ENCODE data around the gene CAPN2.

The CAPN2 gene

DNA sequence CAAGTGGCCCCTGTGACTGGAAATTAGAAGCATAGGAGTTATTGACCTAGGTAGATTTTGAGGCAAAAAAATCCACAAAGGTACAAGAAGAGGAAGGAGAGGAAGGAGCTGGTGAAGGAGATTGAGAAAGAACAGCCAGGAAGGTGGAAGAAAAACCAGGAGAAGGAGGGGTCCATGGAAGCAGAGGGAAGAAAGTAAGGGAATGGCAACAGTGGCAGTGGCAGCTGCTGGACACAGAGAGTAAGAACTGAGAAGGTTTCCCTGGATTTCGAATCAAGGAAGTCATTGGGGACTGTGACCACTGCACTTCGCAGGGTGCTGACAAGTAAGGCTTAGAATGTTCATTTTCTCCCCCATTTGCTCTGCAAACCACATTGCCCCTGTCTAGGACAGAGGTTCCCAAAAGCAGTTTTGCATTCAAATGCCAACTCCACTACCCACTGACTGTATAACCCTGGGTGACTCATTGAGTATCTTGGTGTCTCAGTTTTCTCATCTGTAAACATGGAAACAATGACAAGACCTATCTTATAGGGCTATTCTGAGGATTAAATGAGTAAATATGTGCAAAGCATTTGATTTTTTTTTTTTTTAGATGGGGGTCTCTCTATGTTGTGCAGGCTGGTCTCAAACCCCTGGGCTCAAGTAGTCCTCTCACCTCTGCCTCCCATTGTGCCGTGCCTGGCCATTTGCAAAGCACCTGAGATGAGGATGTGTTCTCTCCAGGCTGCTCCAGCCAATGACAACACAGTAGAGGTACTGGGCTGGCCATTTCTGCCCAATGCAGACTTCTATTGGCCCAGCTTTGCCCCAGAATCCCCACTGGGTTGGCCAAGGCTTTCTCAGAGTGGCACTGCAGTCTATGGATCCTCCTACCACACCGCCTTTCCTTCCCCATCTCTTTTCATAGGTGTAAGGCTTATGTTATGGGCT is 9.3 kb upstream of the CAPN2 start:
- DNase-seq, result no peak

DNA sequence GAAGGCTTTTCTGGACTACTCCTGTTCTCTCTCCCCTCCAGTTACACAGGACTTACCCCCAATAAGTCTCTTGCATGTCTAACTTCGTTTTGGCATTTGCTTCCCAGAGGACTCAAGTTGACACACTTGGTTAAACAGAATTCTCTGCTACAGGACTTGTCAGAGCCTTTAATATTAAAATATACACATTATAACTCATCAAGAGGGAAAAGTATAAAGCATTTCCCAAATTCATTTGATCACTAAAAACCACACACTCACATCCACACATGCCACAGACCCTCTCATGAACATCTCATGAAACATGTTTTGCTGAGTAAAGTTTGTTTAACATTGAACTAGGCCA is 8.7 kb upstream of the CAPN2 start:
- no peak for DNase-seq

DNA sequence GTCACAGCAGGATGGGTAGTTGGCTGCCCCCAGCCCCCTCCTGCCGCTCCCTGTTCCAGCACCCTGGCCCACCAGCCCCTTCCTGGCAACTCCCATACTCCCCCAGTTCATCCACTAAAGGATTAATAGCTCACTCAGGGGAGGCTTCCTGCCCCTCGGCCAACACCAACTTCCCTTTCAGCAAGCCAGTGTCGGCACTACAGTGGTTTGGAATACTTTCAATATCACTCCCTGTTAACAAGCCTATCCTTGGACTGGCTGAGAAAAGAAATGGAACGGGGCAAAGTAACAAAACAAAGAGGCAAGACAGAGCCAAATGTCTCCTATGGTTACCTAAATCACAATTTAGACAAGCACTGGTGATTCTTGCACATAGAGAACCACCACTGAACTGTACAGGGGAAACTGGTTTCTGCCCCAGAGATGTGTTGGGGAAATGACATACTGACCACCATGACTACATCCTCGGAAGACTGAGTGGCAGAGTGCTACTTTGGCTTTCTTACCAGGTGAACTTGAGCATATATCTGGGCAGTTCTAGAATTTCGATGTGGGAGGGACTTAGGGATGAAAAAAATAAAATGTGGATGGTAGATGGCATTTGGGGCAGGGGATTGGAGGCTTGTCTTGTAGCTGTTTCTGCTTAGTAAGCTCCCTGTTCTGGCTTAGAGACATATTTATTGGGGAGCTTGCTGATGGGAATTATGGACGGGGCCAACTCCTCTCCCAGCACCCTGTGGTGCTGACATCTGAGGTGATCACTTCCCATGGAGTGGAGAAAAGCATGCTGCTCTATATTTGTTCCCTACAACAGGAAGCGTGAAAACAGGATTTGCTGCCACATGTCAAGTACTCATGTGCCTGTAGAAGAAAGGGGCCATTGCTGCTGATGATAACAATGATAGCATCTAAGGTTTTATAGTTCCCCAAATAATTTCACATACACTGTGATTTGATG is 7.1 kb upstream of the CAPN2 start:
- DNase-seq, result no peak

DNA sequence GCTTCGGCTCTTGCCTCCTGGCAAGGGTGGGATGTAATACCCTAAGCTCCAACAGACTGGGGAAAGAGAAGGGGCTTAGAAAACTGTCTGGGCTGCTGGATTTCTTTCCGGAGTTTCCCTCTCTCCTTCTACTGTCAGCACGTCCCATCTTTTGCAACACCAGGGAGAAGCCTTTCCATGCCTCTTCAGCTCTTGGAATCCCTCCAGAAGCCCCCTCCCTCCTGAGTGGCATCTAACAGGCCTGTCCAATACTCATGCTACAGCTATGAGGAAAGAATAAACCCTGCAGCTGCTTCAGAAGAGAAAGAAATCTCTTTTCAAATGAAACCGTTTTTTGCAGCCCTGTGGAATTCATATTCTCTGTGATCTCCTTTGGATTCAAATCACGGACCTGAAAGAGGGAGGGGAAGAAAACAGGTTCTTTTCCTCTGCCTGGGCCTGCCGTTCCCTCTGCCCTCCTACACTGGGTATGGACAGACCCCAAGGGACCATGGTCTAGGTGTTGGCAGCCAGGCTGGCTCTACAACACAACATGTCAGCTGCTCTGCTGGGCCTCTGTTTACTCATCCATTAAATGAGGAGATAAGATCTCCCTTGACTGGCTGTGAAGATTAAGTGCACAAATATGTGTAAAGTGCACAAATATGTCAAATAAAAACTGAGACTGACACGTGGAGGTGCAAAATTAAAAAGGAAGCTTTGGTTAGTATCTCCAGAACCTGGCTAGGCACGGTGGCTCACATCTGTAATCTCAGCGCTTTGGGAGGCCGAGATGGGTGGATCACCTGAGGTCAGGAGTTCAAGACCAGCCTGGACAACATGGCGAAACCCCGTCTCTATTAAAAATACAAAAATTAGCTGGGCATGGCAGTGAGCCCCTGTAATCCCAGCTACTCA is 6.0 kb upstream of the CAPN2 start:
- no peak for DNase-seq

DNA sequence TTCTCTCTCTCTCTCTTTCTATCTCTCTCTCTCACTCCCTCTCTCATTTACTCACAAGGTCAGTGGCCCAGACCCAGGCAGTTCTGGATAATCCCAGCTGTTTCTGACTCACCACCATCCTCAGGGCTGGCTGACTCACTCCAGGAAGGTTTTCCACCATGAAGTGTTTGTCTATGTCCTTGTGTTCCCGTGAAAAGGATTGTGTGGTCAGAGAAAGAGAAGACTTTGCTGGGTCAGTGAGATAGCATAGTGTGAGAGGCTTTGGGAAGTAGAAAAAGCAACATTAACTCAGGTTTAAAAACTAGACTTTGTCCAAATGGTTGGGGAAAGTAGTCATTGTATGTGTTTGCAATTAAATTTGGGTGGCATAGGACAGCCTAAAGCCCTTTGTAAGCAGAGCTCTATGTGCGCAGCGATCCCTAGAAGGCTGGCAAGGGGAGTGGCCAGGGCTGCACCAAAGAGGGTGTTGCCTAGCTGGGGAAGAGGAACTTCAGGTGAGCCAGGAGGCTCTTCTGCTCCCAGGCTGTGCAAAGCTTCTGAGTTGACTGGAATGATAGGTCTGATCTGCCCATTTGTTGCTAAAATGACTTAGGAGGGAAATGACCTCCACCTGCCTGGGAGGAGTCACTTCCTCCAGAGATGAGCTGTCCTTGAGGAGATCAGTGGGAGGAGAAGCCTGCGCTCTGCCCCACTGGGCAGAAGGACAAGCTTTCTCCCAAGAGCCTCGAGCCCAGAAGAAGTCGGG is 4.9 kb upstream of the CAPN2 start:
- no peak for DNase-seq

DNA sequence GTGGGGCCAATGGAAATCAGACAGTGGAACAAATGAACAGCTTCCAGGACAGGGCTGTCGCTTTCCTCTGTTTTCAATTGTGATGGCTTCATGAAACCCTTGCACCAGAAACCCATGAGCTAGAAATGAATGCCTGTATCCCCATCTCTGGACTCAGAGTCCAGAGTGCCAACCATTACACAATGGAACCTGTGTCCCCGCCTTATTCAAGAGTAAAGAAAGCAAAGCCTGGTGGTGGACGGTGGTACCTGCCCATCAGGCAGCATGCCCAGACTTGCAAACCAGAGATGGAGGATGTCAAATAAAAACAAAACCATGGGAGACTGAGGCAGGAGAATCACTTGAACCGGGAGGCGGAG is 4.4 kb upstream of the CAPN2 start:
- DNase-seq, result no peak

DNA sequence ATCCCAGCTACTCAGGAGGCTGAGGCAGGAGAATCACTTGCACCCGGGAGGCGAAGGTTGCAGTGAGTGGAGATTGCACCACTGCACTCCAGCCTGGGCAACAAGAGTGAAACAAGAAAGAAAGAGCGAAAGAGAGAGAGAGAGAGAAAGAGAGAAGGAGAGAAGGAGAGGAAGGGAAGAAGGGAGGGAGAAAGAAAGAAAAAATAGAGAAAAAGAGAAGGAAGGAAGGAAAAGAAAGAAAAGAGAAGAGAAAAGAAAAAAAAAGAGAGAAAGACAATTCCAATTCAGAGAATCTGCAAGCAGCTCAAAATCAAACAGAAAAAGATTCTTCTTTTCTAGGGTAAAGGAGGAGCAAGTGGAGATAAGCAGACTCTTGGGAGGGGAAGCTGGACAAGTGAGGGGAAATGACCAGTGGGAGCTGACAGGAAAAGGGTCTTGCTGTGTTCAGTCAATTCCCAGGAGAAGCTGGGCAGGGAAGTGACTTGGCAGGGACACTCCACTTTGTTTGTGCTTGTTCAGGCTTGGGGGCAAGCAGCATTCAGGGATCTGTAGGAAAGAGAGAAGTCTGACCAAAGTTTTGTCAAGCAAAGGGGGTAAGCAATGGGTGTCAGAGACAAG is 3.6 kb upstream of the CAPN2 start:
- no peak for DNase-seq

DNA sequence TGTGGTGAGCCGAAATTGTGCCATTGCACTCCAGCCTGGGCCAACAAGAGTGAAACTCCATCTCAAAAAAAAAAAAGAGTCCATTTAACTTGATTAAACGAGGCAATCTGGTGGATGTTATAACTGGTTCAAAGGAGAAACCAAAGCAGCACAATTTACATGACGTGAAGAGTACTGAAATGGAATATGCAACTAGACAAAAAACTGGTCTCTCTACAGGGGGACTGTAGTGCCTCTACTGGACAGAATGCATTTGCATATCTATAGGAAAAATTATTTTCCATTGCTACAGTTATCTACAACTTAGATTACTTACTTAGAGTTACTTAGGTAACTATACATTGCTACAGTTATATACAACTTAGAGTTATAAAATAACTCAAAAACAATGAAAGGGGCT is 2.7 kb upstream of the CAPN2 start:
- no peak for DNase-seq

DNA sequence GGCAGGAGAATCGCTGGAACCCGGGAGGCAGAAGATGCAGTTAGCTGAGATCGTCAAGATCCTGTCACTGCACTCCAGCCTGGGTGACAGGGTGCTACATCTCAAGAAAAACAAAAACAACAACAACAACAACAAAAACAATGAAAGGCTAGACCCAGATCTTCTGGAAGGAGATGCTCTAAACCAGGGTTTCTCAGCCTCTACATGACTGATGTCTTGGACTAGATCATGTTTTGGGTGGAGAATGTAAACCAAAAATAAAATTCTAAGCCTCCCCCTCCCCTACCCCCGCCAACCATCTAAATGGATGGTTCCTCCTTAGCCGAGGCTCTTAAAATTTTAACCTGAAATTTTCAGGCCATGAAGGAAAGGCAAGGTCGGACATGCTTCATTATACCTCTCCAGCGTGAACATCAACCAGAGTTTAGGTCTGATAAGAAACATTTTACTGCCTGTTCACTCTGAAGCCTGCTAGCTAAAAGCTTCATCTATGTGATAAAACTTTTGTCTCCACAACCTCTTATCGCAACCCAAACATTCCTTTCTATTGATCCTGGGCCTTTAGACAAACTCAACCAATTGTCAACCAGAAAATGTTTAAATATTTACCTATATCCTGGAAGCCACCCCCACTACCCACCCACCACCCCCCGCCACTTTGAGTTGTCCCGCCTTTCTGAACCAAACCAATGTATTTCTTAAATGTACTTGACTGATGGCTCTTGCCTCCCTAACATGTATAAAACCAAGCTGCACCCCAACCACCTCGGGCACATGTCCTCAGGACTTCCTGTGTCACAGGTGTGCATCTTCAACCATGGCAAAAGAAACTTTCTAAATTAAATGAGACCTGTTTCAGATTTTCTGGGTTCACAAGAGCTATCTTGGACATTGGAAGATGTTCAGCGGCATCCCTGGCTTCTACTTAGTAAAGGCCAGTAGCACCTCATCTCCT is 1.9 kb upstream of the CAPN2 start:
- no peak for DNase-seq

DNA sequence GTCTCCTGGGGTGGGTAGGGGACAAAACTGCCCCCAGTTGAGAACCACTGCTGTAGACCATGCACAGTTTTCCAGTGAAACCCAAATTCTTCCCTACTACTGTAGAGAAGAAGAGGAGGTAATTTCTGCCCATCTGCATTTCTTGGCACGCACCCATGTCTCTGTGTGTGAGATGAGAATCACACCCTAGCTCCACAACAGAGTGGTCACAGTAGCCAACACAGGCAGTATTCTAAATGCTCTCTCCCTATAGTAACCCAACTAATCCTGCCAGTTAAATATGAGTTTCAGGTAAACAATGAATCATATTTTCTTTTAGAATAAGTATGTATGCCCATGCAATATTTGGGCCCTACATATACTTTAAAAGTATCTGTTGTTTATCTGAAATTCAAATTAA is 1.2 kb upstream of the CAPN2 start:
- no peak for DNase-seq

DNA sequence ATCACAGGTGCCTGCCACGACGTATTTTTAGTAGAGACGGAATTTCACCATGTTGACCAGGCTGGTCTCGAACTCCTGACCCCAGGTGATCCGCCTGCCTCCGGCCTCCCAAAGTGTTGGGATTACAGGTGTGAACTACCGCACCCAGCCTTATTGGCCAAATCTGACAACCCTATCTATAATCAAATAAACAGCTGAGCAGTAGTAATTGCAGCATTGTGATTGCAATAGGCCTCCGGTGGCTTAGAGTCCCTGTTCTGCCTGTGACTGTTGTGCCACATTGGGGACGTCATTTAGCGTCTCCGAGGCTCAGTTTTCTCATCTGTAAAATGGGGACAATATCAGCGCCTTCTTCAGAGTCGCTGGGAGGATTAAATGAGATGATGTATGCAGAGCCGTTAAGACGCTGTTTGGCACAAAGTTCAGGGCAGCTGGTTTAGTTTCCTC is 569 bp upstream of the CAPN2 start:
- DNase-seq, result no peak

DNA sequence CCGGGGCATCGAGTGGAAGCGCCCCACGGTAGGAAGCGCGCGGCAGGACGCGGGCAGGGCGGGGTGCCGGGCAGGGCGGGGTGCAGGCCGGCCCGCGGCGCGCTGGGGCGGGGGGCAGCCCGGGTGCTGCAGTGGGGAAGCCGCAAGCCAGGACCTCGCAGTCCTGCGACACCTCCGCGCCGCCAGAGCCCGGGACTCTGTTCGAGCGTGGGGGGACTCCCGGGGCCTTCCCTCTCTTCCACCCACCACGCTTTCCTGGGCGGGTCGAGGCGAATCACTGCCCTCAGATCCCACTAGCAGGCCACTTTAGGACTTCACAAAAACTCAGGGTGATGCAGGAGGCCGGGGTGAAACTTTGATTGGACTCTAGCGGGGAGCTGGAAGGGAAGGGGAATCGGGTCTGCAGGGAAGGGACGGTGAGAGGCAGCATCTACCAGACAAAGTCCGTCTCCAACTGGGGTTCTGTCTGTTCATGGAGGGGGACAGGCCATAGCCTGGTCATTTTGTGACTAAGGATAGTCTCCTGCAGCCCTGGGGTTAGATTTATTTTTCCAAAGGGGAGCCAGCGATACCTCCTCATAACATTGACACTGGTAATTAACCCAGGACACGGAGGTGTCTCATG is 623 bp downstream of the CAPN2 start:
- DNase-seq, result peak; percentile 45 to 51

DNA sequence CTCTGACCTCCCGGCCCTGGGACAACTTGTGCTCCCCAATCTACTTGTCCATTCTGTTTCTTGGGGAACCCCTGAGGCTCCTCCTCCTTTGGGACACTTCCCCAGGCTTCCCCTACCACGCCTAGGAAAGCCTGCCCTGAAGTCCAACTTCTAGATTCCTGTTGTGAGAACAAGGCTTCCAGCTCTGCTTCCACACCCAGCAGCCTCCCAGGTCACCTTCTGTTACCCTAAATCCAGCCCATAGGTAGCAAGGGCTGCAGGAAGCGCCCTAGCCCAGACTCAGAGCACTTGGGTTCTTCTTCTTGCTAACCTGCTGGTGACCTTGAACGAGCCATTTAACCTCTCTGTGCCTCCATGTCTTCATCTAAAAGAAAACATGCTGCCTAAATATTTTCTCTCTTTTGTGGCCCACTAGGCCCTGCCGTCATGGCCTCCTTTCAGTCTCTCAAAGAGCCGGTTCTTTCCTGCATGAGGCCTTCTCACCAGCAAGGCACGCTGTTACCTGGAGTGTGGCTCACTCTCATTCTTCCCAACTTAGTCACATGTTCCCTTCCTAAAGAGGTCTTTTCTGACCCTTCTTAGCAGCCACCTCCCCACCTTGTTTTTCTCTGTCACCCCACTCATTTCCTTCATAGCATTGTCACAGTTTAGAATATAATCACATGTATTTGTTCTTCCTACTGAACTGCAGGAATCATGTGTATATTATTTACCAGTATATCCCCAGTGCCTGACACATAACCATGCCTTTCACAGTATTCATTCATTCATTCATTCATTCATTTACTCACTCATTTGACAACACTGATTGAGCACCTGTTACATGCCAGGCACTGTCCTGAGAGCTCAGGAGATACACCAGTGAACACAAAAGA is 1.4 kb downstream of the CAPN2 start:
- peak; percentile 23 to 28 for DNase-seq

DNA sequence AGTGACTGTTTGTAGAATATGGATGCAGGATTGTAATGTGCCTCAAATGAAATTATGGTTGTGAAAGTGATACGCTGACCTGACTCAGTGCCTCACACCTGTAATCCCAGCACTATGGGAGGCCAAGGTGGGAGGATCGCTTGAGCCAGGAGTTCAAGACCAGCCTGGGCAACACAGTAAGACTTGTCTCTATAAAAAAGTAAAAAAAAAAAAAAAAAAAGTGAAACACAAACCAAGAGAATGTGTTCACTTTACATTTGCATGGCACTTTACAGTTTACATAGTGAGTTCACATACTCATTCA is 2.0 kb downstream of the CAPN2 start:
- no peak for DNase-seq

DNA sequence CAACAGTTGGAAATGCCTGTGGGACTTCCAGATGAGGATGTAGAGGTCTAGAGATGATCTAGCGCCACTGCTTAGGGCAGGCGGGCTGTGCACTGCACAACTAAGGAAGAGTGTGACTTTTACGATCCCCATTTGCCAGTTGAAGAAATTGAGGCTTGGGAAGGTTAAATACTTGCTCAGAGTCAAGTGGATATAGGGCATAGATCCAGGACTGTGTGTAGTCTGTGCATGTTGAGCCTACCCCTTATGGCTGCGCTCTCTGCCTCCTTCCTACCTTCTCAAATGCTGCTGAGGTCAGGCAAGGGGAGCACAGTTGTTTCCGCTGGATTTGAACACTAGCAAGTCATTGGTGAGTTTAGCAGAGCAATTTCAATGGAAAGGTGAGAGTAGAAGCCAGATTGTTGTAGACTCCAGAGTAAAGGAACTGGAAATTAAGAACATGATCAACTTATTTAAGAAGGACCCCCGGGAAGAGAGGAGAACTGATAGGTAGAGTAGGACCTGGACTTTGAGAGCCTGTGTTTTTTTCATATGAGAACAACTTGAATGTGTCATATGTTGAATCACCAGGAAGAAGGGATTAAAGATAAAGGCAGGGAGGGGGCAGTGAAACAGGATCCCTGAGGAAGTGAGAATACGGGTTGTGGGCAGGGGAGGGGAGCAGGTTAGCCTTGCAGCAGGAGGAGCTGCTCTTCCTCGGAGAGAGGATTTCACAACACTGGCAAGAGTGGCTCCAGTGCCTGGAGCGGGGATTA is 2.7 kb downstream of the CAPN2 start:
- no peak for DNase-seq

DNA sequence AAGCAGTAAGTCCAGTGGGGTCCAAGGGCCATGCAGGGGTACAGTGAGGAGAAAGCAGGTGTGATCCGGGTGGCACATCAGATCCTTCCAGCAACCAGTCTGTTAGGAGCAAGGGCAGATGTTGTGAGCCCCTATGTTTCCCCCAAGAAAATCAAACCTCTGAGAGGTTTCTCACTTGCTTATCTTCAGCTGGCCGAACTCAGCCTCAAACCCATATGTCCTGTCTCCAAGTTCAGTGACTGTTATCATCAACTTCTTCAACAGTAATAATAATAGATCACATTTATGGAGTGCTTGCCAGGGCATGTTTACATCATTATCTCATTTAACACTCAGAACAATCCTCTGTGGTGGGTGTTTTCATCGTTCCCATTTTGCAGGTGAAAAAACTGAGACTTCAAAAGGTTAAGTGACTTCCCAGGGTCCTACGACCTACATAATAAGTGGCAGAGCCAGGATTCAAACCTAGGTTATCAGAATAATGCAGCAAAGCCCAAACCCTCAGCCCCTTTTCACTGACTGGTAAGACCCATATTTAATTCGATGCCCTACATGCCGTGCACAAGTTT is 3.3 kb downstream of the CAPN2 start:
- DNase-seq, result no peak

DNA sequence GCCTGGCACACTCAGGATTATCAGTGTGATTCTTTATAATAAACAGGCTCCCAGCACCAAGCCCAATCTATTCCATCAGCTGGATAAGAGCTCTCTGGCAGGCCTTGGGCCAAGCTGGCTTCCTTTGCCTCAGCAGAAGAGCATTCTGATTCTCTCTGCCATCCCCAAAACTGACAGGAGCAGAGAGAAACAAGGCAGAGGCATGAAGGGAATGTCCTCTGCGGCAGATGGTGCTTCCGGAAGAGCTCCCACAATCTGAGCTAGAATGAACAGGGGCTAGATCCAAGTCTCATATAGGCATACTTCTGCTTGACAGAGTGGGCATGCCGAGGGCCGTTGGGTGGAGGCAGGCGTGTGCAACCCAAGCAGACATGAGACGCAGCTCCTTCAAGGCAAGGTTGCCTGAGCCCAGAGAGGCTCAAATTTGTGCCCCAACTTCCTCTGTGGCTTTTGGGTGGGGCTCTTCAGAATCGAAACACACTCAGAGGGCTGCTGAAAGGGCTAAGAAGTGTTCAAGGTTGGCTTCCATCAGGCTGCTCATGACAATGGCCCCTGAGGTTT is 4.0 kb downstream of the CAPN2 start:
- DNase-seq, result peak; percentile 34 to 35

DNA sequence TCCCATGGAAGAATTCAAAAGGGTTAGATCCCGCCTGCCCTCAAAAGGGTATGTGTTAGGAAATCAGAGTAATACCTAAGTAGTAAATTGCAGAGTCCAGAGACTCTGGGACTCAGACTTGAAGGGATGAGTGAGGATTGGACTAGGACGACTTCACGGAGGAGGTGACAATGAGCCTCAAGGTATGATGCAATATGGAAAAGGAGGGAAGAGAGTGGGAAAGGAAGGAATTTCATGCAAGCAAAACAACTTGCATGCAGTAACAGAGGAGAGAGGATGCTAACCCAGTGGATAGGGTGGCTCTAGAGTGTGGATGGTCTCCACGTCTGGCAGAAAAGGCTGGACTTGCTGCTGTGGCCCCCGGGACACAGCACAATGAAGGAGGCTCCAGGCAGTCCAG is 4.8 kb downstream of the CAPN2 start:
- DNase-seq, result no peak
